ENCODE results near the gene CST4.
A peak's percentile ranks its signal among the peaks of the same experiment; 100 is the strongest.
"Not testable (repeated sequence)": the region's sequence is repeated elsewhere in the genome, so short reads cannot be mapped to it uniquely, and the experiment has no call there.

The CST4 gene

GRCh38 chr20:23645575-23645974 is 43.3 kb downstream of the CST4 start:
- intact Hi-C loops (cut with DNase I) = no loop called here
- no peak for DNase-seq

- intact Hi-C loops (cut with DNase I) = no loop called here
- DNase-seq = no peak
These were observed 44.7 kb downstream of the CST4 start for GRCh38 chr20:23644164-23644563.

GRCh38 chr20:23643659-23644058 is 45.2 kb downstream of the CST4 start:
- DNase-seq = no peak

GRCh38 chr20:23641936-23642751 is 46.7 kb downstream of the CST4 start:
- intact Hi-C loops (cut with DNase I) = no loop called here
- no peak for DNase-seq

More at GRCh38 chr20:23643659-23644058, 45.2 kb downstream of the CST4 start:
- intact Hi-C loops (cut with DNase I) = no loop called here

GRCh38 chr20:23640671-23641667 is 47.9 kb downstream of the CST4 start:
- DNase-seq = no peak
- intact Hi-C loops (cut with DNase I) = no loop called here

GRCh38 chr20:23640018-23640601 is 48.7 kb downstream of the CST4 start:
- intact Hi-C loops (cut with DNase I) = no loop called here
- no peak for DNase-seq

- intact Hi-C loops (cut with DNase I) = no loop called here
These were observed 49.3 kb downstream of the CST4 start for GRCh38 chr20:23639490-23639958.

GRCh38 chr20:23638309-23638708 is 50.5 kb downstream of the CST4 start:
- no peak for DNase-seq
- intact Hi-C loops (cut with DNase I) = no loop called here

More at GRCh38 chr20:23639490-23639958, 49.3 kb downstream of the CST4 start:
- DNase-seq = no peak

- peak; percentile 55 to 93 (median 68) for DNase-seq
- intact Hi-C loops (cut with DNase I) = no loop called here
These were observed 51.3 kb downstream of the CST4 start, which contains the start of gene CST3 for GRCh38 chr20:23637282-23638221. Gene CST3 (minus strand): TSS chr20:23637955. CDS start chr20:23637862, 93 bp downstream.

- no peak for DNase-seq
- intact Hi-C loops (cut with DNase I) = no loop called here
These were observed 51.9 kb downstream of the CST4 start for GRCh38 chr20:23636908-23637281.

GRCh38 chr20:23636182-23636907 is 52.5 kb downstream of the CST4 start:
- peak in 1 of 10 donors; percentile 79 for DNase-seq
- intact Hi-C loops (cut with DNase I) = no loop called here

GRCh38 chr20:23635768-23636090 is 53.1 kb downstream of the CST4 start:
- intact Hi-C loops (cut with DNase I); DNase-seq: not testable (repeated sequence)

Measured in posterior cingulate gyrus (tissue), 11 donors.